ENCODE measurements around the gene PKNOX2. TPM values are rescaled to one million over a fixed set of nuclear protein-coding genes. Genes with fewer than 3 reads are reported as not detected.

The PKNOX2 gene
- total RNA-seq, 2 donors from 2014 or later = 0.08 TPM; not detected in 1

- Mint-ChIP-seq H3K9me3 (no peaks in the 10 kb centered on the region), H3K27ac (no peak overlapping the region), H3K36me3 (no peaks in the 10 kb centered on the region)
- ATAC-seq (no peak), DNase-seq (ENCODE audit: low spot score in 2 of 2) (no peak)
Measured at GRCh38 chr11:125273519-125274000, 109.0 kb downstream of the PKNOX2 start.

- DNase-seq (ENCODE audit: low spot score in 2 of 2) (no peak), ATAC-seq (no peak)
- Mint-ChIP-seq H3K27ac (no peak overlapping the region), H3K36me3 (no peaks in the 10 kb centered on the region), H3K9me3 (no peaks in the 10 kb centered on the region)
Measured at GRCh38 chr11:125274309-125274708, 109.8 kb downstream of the PKNOX2 start.

- H3K27ac Mint-ChIP-seq = no peak overlapping the region
- no peak for DNase-seq (ENCODE audit: low spot score in 2 of 2)
Measured at GRCh38 chr11:125274774-125275173, 110.2 kb downstream of the PKNOX2 start.

GRCh38 chr11:125275905-125276618, 111.5 kb downstream of the PKNOX2 start:
- no peak for DNase-seq (ENCODE audit: low spot score in 2 of 2)
- no peaks in the 10 kb centered on the region for H3K9me3 Mint-ChIP-seq
- no peaks in the 10 kb centered on the region for H3K36me3 Mint-ChIP-seq
- no peak overlapping the region for H3K27ac Mint-ChIP-seq
- ATAC-seq = no peak

More at GRCh38 chr11:125274774-125275173, 110.2 kb downstream of the PKNOX2 start:
- Mint-ChIP-seq H3K9me3 (no peaks in the 10 kb centered on the region), H3K36me3 (no peaks in the 10 kb centered on the region)
- ATAC-seq = no peak

GRCh38 chr11:125276619-125276976, 112.0 kb downstream of the PKNOX2 start:
- DNase-seq (ENCODE audit: low spot score in 2 of 2) (no peak), ATAC-seq (no peak)
- Mint-ChIP-seq H3K27ac (no peak overlapping the region), H3K36me3 (no peaks in the 10 kb centered on the region), H3K9me3 (no peaks in the 10 kb centered on the region)

- Mint-ChIP-seq H3K27ac (no peak overlapping the region), H3K9me3 (no peaks in the 10 kb centered on the region), H3K36me3 (no peaks in the 10 kb centered on the region)
- ATAC-seq (no peak), DNase-seq (ENCODE audit: low spot score in 2 of 2) (no peak)
Measured at GRCh38 chr11:125279676-125280418, 115.3 kb downstream of the PKNOX2 start.

- Mint-ChIP-seq H3K9me3 (no peaks in the 10 kb centered on the region), H3K27ac (no peak overlapping the region), H3K36me3 (no peaks in the 10 kb centered on the region)
- no peak for ATAC-seq
- DNase-seq (ENCODE audit: low spot score in 2 of 2) = no peak
Measured at GRCh38 chr11:125280646-125281045, 116.1 kb downstream of the PKNOX2 start.

GRCh38 chr11:125281831-125282595, 117.5 kb downstream of the PKNOX2 start:
- Mint-ChIP-seq H3K27ac (no peak overlapping the region), H3K9me3 (no peaks in the 10 kb centered on the region), H3K36me3 (no peaks in the 10 kb centered on the region)
- ATAC-seq = no peak
- no peak for DNase-seq (ENCODE audit: low spot score in 2 of 2)

- H3K36me3 Mint-ChIP-seq = no peaks in the 10 kb centered on the region
- no peak for ATAC-seq
- DNase-seq (ENCODE audit: low spot score in 2 of 2) = no peak
- H3K9me3 Mint-ChIP-seq = no peaks in the 10 kb centered on the region
- no peak overlapping the region for H3K27ac Mint-ChIP-seq
Measured at GRCh38 chr11:125282596-125282914, 118.0 kb downstream of the PKNOX2 start.

GRCh38 chr11:125284245-125284850, 119.8 kb downstream of the PKNOX2 start:
- DNase-seq (ENCODE audit: low spot score in 2 of 2) = no peak
- Mint-ChIP-seq H3K36me3 (no peaks in the 10 kb centered on the region), H3K9me3 (no peaks in the 10 kb centered on the region), H3K27ac (no peak overlapping the region)
- ATAC-seq = no peak

- ATAC-seq = no peak
- no peak overlapping the region for H3K27ac Mint-ChIP-seq
- no peaks in the 10 kb centered on the region for H3K36me3 Mint-ChIP-seq
- DNase-seq (ENCODE audit: low spot score in 2 of 2) = no peak
- no peaks in the 10 kb centered on the region for H3K9me3 Mint-ChIP-seq
Measured at GRCh38 chr11:125285844-125286243, 121.3 kb downstream of the PKNOX2 start.

GRCh38 chr11:125286486-125286885, 121.9 kb downstream of the PKNOX2 start:
- H3K9me3 Mint-ChIP-seq = no peaks in the 10 kb centered on the region
- no peak for ATAC-seq
- no peaks in the 10 kb centered on the region for H3K36me3 Mint-ChIP-seq
- no peak for DNase-seq (ENCODE audit: low spot score in 2 of 2)
- no peak overlapping the region for H3K27ac Mint-ChIP-seq

- ATAC-seq = no peak
- no peak overlapping the region for H3K27ac Mint-ChIP-seq
- DNase-seq (ENCODE audit: low spot score in 2 of 2) = no peak
- H3K36me3 Mint-ChIP-seq = no peaks in the 10 kb centered on the region
- no peaks in the 10 kb centered on the region for H3K9me3 Mint-ChIP-seq
Measured at GRCh38 chr11:125287491-125288210, 123.1 kb downstream of the PKNOX2 start.

GRCh38 chr11:125289419-125290098, 125.0 kb downstream of the PKNOX2 start:
- Mint-ChIP-seq H3K9me3 (no peaks in the 10 kb centered on the region), H3K36me3 (no peaks in the 10 kb centered on the region), H3K27ac (no peak overlapping the region)
- no peak for ATAC-seq
- DNase-seq (ENCODE audit: low spot score in 2 of 2) = no peak

GRCh38 chr11:125290263-125290662, 125.7 kb downstream of the PKNOX2 start:
- Mint-ChIP-seq H3K36me3 (no peaks in the 10 kb centered on the region), H3K9me3 (no peaks in the 10 kb centered on the region), H3K27ac (no peak overlapping the region)
- DNase-seq (ENCODE audit: low spot score in 2 of 2) (no peak), ATAC-seq (no peak)

- Mint-ChIP-seq H3K9me3 (no peaks in the 10 kb centered on the region), H3K27ac (no peak overlapping the region), H3K36me3 (no peaks in the 10 kb centered on the region)
- DNase-seq (ENCODE audit: low spot score in 2 of 2) = no peak
- no peak for ATAC-seq
Measured at GRCh38 chr11:125292100-125292499, 127.5 kb downstream of the PKNOX2 start.
